Hematopoietic multipotent progenitor cell (in vitro differentiated cells): ENCODE data around the gene FBXL7. TPM values are rescaled to one million over a fixed set of nuclear protein-coding genes. Genes with fewer than 3 reads are reported as not detected.

Experiments used
- DNase-seq, 3 donors: peaks; one replicate each; pipeline ENCODE4 v3.0.0-alpha.2; 2011 to 2015; ENCODE audit warnings: low read depth in 2 of 3, low spot score in 2 of 3
- total RNA-seq: library from RNA; depleted of rRNA; stranded (reverse); fragments of >200 nt; gene quantifications from one replicate; pipeline ENCODE4 v1.2.3, GENCODE V29; 2012

Gene FBXL7
- total RNA-seq, 1 donor = under 0.01 TPM

GRCh38 chr5:15535938-15536337 lies 36.0 kb downstream of the FBXL7 start:
- DNase-seq = no peak

- DNase-seq = no peak
These were observed 38.5 kb downstream of the FBXL7 start for GRCh38 chr5:15538516-15538915.

GRCh38 chr5:15539951-15540350 lies 40.0 kb downstream of the FBXL7 start:
- no peak for DNase-seq

DNA sequence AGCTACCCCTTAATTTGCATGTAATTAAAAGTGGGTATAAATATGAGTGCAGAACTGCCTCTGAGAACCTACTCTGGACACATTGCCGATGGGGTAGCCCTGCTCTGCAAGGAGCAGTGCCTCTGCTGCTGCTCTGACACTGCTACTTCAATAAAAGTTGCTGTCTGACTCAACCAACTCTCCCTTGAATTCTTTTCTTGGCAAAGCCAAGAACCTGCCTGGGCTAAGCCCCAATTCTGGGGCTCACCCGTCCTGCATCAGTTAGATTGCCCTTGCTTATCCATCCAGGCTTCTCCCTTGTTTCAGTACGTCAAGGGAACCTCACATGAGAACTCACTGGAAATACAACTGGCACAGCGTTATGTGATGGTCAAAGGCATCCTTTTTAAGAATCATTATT lies 44.1 kb downstream of the FBXL7 start:
- DNase-seq = no peak

DNA sequence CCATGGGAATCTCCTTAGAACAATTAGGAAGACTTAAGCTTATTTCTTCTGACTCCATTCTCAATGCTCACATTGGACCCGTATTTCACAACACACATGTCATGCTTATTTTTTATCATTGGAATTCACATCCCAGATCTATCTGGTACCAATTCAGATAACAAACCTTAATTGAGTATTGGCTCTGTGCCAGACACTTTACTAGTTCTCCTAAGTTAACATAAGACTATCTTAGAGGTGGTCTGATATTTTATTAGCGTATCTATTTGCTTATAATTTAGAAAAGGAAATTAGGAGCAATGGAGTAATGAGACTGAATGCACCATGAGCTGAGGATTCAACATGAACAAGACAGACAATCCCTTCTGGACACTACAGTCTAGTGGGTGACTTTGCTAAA lies 45.1 kb downstream of the FBXL7 start:
- no peak for DNase-seq

- no peak for DNase-seq
These were observed 47.4 kb downstream of the FBXL7 start for GRCh38 chr5:15547261-15547839.

DNA sequence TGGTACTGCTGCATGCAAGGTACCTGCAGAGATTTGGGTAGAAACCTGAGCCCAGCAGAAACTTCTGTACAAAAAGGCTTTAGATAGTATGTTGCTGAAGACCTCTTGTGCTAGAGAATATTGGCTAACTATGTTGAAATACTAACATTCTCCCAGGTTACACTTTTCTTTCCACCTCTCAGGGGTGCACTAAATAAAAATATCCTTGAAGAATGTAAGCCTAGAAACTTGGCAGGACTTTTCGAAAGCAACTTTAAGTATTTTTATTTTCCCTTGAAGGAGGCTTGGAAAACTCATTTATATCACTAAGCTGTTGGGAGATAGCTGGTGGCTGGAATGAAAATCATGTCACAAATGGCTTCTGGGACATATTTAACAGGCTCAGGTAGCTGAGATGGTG lies 50.0 kb downstream of the FBXL7 start:
- no peak for DNase-seq

DNA sequence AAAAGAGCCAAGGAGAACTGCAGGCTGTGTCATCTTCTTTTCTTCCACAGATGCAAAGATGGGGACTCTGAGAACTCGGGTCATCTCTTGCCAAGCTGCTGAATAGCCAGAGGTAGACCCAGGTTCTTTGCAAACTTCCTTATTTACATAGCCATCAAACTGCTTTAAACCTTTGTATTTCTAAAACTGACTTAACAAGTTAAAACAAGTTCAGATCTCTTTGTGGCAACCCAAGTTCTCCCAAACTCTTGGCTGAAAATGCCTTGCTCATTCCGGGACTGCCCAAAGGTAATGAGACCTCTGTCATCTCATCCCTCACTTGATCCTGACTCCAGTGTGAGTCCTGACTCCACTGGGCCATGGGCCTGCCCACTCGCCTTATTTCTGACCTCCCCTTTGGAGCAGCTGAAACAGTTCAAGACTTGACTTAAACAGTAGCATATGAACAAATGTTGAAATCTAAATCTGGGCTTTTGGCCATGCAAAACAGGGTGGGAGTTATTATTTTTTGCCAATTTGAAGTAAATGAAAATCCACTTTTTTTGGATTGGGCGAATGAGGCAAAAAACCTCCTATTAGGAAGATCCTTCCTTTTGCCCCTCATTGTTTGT lies 50.6 kb downstream of the FBXL7 start:
- DNase-seq = no peak

DNA sequence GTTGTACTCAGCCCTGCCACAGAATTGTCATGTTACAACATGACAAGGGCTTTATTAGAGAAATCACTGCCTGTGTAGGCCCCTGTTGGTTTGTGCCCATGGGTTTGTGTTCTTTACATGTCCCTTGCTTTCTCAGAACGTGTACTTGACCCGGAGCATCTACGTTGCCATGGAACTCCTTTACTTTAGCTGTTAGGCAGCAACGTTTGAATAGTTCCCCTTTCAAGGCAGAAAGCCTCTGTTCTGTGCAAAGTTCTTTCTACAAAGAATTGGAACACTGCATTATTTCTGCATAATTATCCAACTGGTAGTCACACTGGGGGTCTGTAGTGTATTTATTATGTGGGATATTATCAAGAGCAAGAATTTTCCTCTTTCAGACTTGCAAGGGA lies 51.1 kb downstream of the FBXL7 start:
- DNase-seq = no peak

DNA sequence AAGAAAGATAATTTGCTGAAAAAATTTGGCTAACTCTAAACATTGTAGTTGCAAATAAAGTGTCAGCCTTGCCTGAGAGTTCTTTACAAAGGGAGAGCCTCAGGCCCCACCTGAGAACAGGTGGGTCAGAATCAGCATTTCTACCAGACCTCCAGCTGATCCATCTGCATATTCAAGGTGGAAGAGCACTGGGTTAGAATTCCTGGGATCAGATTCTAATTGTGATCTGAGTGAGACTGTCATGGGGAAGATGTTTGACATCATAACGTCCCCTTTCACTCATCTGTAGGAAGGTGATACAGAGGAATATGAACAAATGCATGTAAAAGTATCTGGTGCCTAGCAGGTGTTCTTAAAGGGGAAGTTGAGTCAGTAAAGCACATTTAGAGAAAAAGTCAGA lies 54.6 kb downstream of the FBXL7 start:
- DNase-seq = no peak

GRCh38 chr5:15555176-15555575 lies 55.2 kb downstream of the FBXL7 start:
- no peak for DNase-seq

DNA sequence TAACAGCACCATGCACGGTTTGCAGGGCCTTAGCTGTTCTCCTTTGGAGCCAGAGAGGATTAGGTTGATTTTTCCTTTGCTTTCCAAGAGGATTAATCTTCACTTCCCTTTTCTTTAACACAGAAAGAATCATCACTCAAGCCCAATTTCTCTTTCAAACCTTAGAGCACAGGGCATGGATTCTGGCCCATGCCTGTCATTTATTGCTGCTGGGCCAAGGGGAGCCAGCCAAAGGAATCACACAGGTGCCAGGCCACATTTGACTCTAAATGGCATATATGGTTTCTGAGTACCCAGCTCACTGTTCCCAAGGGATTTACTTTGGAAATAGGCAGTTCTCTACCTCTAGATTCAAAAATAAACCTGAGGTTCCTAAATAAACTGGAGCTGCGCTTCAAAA lies 58.3 kb downstream of the FBXL7 start:
- DNase-seq = no peak

DNA sequence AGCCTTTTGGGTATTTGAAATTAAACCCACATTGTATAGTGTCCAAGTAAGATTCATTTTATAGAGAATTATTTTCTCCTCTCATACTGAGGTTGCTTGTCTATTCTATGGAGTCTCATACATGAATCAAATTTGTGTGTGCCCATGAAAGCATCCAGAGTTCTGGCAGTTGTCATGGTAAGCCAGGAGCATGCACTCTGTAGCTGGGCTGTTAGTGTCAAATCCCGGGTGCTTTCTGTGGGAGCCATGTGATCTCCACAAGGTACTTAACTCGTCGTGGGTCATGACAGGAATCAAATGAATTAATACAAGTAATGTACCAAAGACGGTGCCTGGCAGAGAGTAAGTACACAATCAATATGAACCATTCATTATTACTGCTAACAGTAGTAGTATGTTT lies 58.7 kb downstream of the FBXL7 start:
- DNase-seq = no peak

GRCh38 chr5:15560421-15560820 lies 60.4 kb downstream of the FBXL7 start:
- DNase-seq = no peak

GRCh38 chr5:15564523-15564922 lies 64.5 kb downstream of the FBXL7 start:
- no peak for DNase-seq

DNA sequence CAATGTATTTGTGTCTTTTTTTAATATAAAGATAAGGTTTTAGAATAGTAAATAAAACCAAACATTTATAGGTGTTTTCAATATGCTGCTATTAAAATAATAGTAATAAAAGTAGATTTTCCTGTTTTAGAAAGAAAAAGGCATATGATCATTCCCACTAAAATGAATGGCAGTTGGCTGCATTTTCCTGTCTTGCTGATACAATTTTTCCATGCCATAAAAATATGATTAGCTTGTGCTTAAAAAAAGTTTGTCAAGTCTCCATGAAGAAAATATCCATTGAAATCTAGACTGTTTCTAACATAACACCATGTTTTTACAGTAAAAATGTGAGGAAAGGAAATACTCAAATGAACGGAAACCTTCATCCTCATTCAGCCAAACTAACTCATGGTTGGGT lies 65.0 kb downstream of the FBXL7 start:
- no peak for DNase-seq

DNA sequence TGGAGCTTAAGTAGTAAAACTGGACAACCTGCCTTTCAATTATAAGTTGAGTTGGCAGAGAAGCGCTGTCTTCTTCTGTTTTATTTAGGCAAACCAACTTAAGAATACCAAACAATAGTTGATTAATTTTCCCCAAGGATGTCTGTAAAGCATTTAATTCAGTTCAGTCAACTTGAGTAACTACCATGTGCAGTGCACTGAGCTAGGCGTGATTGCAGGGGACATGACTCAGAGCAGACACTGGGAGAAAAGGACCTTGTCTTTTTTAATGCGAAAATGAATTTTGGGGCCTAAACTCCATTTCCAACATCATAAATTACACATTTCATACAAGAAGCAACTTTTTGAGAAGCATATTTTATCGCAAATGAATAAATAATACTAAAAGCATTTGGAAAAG lies 66.3 kb downstream of the FBXL7 start:
- no peak for DNase-seq

- no peak for DNase-seq
These were observed 66.8 kb downstream of the FBXL7 start for GRCh38 chr5:15566789-15567188.

DNA sequence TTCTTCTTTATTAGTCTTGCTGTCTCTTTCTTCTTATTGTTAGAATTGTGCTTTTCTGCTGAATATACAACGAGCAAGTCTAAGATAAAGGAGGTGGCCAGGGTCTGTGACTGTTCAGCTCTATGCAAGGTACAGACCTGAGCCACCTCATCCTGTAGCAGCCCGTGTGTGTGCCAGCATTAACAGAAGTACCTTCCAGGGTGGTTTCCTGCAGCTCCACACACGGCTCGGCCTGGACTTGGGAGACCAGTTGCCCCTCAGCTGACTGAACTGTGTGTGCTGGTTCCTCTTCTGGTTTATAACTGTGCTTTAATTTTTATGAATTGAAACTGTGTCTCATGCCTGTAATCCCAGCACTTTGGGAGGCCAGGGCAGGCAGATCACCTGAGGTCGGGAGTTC lies 70.5 kb downstream of the FBXL7 start:
- no peak for DNase-seq

GRCh38 chr5:15571081-15571480 lies 71.1 kb downstream of the FBXL7 start:
- DNase-seq = no peak

- no peak for DNase-seq
These were observed 71.6 kb downstream of the FBXL7 start for GRCh38 chr5:15571618-15572017.

DNA sequence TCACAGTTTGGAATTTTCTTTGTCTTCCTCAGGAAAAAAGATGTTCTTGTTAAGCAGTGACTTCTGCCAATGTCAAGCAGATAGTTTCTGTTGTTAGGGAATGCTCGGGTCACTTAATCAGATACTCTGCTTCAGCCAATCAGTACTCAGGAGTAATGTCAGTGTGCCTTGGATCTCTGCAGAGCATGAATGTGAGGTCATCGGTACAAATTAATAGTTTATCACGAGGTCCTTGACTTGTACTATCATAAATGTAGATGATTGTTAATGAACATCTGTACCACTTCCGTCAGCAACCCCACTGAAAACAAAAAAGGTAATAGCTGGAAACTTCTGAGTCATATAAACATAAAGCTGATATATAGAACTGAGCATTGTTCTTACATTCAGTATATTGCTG lies 73.6 kb downstream of the FBXL7 start:
- no peak for DNase-seq

- DNase-seq = no peak
These were observed 74.1 kb downstream of the FBXL7 start for GRCh38 chr5:15574128-15574527.
